Measurements from ENCODE around the gene FRRS1. TPM values are rescaled to one million over a fixed set of nuclear protein-coding genes. Genes with fewer than 3 reads are reported as not detected.

FRRS1 gene
- total and polyA plus RNA-seq, 10 of the 15 experiments (the other 5 are each of a cell fraction or from before 2014, with no cell fraction given) = 0.13 to 18.9 (median 8.0) TPM

- TF ChIP-seq CREM (IDR thresholded peaks at IDR 0.05; ENCODE audit: low read depth) = no peak
Measured at GRCh38 chr1:99704356-99704816, 62.0 kb downstream of the FRRS1 start (continued).

GRCh38 chr1:99702221-99702620 lies 64.2 kb downstream of the FRRS1 start:
- no TSS peak for BruUV-seq (replicated peaks)
- ChIA-PET SMC1A (ENCODE audit: uncharacterized antibody, unreplicated experiment) (no interaction called here), POLR2A (no interaction called here), RAD21 (ENCODE audit: unreplicated experiment) (no interaction called here), CTCF (no interaction called here)
- H3K27me3 ChIP-seq (replicated peaks in 1 of 2; ENCODE audit: control insufficient read depth in 2 of 2, insufficient read depth in 2 of 2, low read length in 1 of 2) = no peaks in the 10 kb centered on the region
- H3K4me3 ChIP-seq = no peak overlapping the region
- H2AFZ ChIP-seq (ENCODE audit: control insufficient read depth, low read depth, low read length) = no peak overlapping the region
- no peak for FAIRE-seq
- intact Hi-C loops (cut with micrococcal nuclease; ENCODE audit: unreplicated experiment) = loop anchor here (10.0 kb wide), 1 partner anchor 707 kb away; no protein-coding TSS in a partner anchor
- in situ Hi-C loops (cut with MboI) = loop anchor here (10.0 kb wide), 1 partner anchor 517 kb away; no protein-coding TSS in a partner anchor
- ATAC-seq = no peak
- no peaks in the 10 kb centered on the region; a peak in 3 of 4 replicates for H3K36me3 ChIP-seq (ENCODE audit: control insufficient read depth in 2 of 2, insufficient read depth in 2 of 2, low read length in 1 of 2)
- H3K27ac ChIP-seq (ENCODE audit: control insufficient read depth, insufficient read depth) = no peak overlapping the region
- no peaks in the 10 kb centered on the region for H4K20me1 ChIP-seq (ENCODE audit: control insufficient read depth, insufficient read depth)
- TF ChIP-seq, protein P1, sequence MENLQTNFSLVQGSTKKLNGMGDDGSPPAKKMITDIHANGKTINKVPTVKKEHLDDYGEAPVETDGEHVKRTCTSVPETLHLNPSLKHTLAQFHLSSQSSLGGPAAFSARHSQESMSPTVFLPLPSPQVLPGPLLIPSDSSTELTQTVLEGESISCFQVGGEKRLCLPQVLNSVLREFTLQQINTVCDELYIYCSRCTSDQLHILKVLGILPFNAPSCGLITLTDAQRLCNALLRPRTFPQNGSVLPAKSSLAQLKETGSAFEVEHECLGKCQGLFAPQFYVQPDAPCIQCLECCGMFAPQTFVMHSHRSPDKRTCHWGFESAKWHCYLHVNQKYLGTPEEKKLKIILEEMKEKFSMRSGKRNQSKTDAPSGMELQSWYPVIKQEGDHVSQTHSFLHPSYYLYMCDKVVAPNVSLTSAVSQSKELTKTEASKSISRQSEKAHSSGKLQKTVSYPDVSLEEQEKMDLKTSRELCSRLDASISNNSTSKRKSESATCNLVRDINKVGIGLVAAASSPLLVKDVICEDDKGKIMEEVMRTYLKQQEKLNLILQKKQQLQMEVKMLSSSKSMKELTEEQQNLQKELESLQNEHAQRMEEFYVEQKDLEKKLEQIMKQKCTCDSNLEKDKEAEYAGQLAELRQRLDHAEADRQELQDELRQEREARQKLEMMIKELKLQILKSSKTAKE (IDR thresholded peaks at IDR 0.05; ENCODE audit: low read depth, poor library complexity, severe bottlenecking) = no peak
- no peak for TF ChIP-seq JUND (IDR thresholded peaks at IDR 0.05; ENCODE audit: low read depth, low read length)
- TF ChIP-seq WRNIP1 (IDR thresholded peaks at IDR 0.05; ENCODE audit: borderline replicate concordance, low read depth, low read length) = no peak
- no peak for TF ChIP-seq CBX5 (IDR thresholded peaks at IDR 0.05; ENCODE audit: low read depth)
- no peak for TF ChIP-seq KAT2A (conservative IDR thresholded peaks at IDR 0.05; ENCODE audit: control insufficient read depth, low read depth, low read length)
- TF ChIP-seq SUZ12 (IDR thresholded peaks at IDR 0.05; ENCODE audit: unreplicated experiment) = no peak
- TF ChIP-seq BCL11A (IDR thresholded peaks at IDR 0.05; ENCODE audit: low read depth, low read length) = no peak
- TF ChIP-seq NFYA (IDR thresholded peaks at IDR 0.05; ENCODE audit: borderline replicate concordance, low read depth, low read length) = no peak
- TF ChIP-seq TCF3 (IDR thresholded peaks at IDR 0.05; ENCODE audit: borderline replicate concordance, insufficient read depth, low read depth, low read length) = no peak
- no peak for TF ChIP-seq SMARCA5 (IDR thresholded peaks at IDR 0.05)
- no peak for TF ChIP-seq SMAD1 (IDR thresholded peaks at IDR 0.05; ENCODE audit: low read depth, partially characterized antibody)
- TF ChIP-seq, protein P2, sequence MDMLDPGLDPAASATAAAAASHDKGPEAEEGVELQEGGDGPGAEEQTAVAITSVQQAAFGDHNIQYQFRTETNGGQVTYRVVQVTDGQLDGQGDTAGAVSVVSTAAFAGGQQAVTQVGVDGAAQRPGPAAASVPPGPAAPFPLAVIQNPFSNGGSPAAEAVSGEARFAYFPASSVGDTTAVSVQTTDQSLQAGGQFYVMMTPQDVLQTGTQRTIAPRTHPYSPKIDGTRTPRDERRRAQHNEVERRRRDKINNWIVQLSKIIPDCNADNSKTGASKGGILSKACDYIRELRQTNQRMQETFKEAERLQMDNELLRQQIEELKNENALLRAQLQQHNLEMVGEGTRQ (IDR thresholded peaks at IDR 0.05; ENCODE audit: borderline replicate concordance, low read depth, low read length) = no peak
- TF ChIP-seq, protein P3, sequence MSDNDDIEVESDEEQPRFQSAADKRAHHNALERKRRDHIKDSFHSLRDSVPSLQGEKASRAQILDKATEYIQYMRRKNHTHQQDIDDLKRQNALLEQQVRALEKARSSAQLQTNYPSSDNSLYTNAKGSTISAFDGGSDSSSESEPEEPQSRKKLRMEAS (IDR thresholded peaks at IDR 0.05; ENCODE audit: low read depth, low read length) = no peak
- TF ChIP-seq GATAD2B (conservative IDR thresholded peaks at IDR 0.05; ENCODE audit: low read depth) = no peak
- TF ChIP-seq MTA2 (IDR thresholded peaks at IDR 0.05; ENCODE audit: low read depth) = no peak
- TF ChIP-seq ZNF384 (IDR thresholded peaks at IDR 0.05; ENCODE audit: borderline replicate concordance, low read depth, low read length) = no peak
- TF ChIP-seq CHD1 (IDR thresholded peaks at IDR 0.05; ENCODE audit: low read depth, low read length) = no peak
- TF ChIP-seq BMI1 (IDR thresholded peaks at IDR 0.05; ENCODE audit: borderline replicate concordance) = no peak
- H3K4me2 ChIP-seq (ENCODE audit: control insufficient read depth, insufficient read depth) = no peak overlapping the region
- H3K4me1 ChIP-seq (ENCODE audit: control insufficient read depth, insufficient read depth, low read length) = no peaks in the 10 kb centered on the region
- no peaks in the 10 kb centered on the region for H3K79me2 ChIP-seq (ENCODE audit: control insufficient read depth, insufficient read depth, low read length)
- no peaks in the 10 kb centered on the region for H3K9me3 ChIP-seq (replicated peaks; ENCODE audit: control insufficient read depth, insufficient read depth, low read length)
- no peak overlapping the region for H3K9ac ChIP-seq (ENCODE audit: control insufficient read depth, insufficient read depth, low read length)
- DNase-seq (ENCODE audit: low read depth, low spot score) = no peak
